K562 (cell line): Measurements from ENCODE around the gene SMAP2. TPM values are rescaled to one million over a fixed set of nuclear protein-coding genes. Genes with fewer than 3 reads are reported as not detected.

Experiments
- CHCHD3 ChIP-seq: fragments of 250-450 bp; sonication (Bioruptor Pico); IDR thresholded peaks from 2 replicates; pipeline ENCODE4 v2.1.2; 2022; ENCODE audit warnings: mild to moderate bottlenecking
- ETV1 ChIP-seq: fragments of 450-650 bp; conservative IDR thresholded peaks from 2 replicates; pipeline ENCODE4 v1.6.1; 2016; ENCODE audit warnings: missing genetic modification characterization, control low read depth, low read depth, missing compliant biosample characterization
- ETV6 ChIP-seq, 3 experiments: fragments of 150-350 bp in 1 of 3; sonication (generic) in 1 of 3; formaldehyde crosslinking in 1 of 3; IDR thresholded peaks; 2 replicates each; pipeline versions ENCODE4 v1.6.1 to v1.8.0; 2014 to 2022; ENCODE audit warnings: borderline replicate concordance in 2 of 3, low read depth in 2 of 3, antibody characterized with exemption in 1 of 3, low read length in 1 of 3, mild to moderate bottlenecking in 1 of 3, missing genetic modification reagents in 1 of 3
- GATAD2A ChIP-seq: fragments of 450-650 bp; IDR thresholded peaks from 2 replicates; pipeline ENCODE4 v1.6.1; 2017
- HMGXB4 ChIP-seq: sonication (generic); formaldehyde crosslinking; IDR thresholded peaks from 2 replicates; pipeline ENCODE4 v1.8.1; 2023; ENCODE audit warnings: mild to moderate bottlenecking, missing genetic modification reagents
- KLF13 ChIP-seq: fragments of 450-650 bp; IDR thresholded peaks from 2 replicates; pipeline ENCODE4 v1.6.1; 2016; ENCODE audit warnings: missing genetic modification characterization, low read depth, mild to moderate bottlenecking, missing compliant biosample characterization, moderate library complexity, borderline replicate concordance
- MAFK ChIP-seq: IDR thresholded peaks from 2 replicates; pipeline ENCODE4 v1.6.1; 2011; ENCODE audit warnings: low read length, improper control_type of control experiment
- NCOA2 ChIP-seq, 2 experiments: fragments of 450-650 bp; IDR thresholded peaks; 2 replicates each; pipeline ENCODE4 v1.6.1; 2018; ENCODE audit warnings: mild to moderate bottlenecking in 2 of 2, moderate library complexity in 1 of 2; ENCODE audit not compliant: partially characterized antibody in 2 of 2
- POLR2G ChIP-seq: fragments of 200-400 bp; formaldehyde crosslinking; IDR thresholded peaks from 2 replicates; pipeline ENCODE4 v1.6.1; 2017; ENCODE audit warnings: low read depth, mild to moderate bottlenecking, antibody characterized with exemption, low read length, moderate library complexity
- PURB ChIP-seq: sonication (generic); formaldehyde crosslinking; IDR thresholded peaks from 2 replicates; pipeline ENCODE4 v1.9.0; 2021; ENCODE audit warnings: low read depth, mild to moderate bottlenecking, missing genetic modification reagents
- RUNX1 ChIP-seq: sonication (generic); IDR thresholded peaks from 2 replicates; pipeline ENCODE4 v1.6.1; 2016; ENCODE audit warnings: antibody characterized with exemption, low read depth
- SMARCA4 ChIP-seq: fragments of 450-650 bp; IDR thresholded peaks from 2 replicates; pipeline ENCODE4 v1.6.1; 2016
- SMARCE1 ChIP-seq: fragments of 450-650 bp; IDR thresholded peaks from 2 replicates; pipeline ENCODE4 v1.7.1; 2016; ENCODE audit warnings: mild to moderate bottlenecking
- SNIP1 ChIP-seq: fragments of 450-650 bp; IDR thresholded peaks from 2 replicates; pipeline ENCODE4 v1.7.1; 2017; ENCODE audit warnings: low read depth, mild to moderate bottlenecking
- ZFPM2 ChIP-seq: fragments of 250-450 bp; sonication (Bioruptor Pico); IDR thresholded peaks from 2 replicates; pipeline ENCODE4 v1.5.1; 2022; ENCODE audit warnings: mild to moderate bottlenecking
- ZNF146 ChIP-seq: IDR thresholded peaks from one replicate; pipeline ENCODE4 v1.6.1; 2018; ENCODE audit warnings: missing compliant biosample characterization; ENCODE audit not compliant: unreplicated experiment
- ZNF77 ChIP-seq: fragments of 250-450 bp; sonication (Bioruptor Pico); IDR thresholded peaks from 2 replicates; pipeline ENCODE4 v1.5.0; 2020
- polyA plus RNA-seq, 8 experiments: library from polyadenylated mRNA; depleted of rRNA in 4 of 8; stranded (reverse) in 5 of 8; unstranded in 3 of 8; fragments of >200 nt; fragmentation: Nextera tagmentation in 2 of 8; fragmentation: Illumina TruSeq in 1 of 8; extraction: Ambion mirVana in 2 of 8; extraction: Trizol in 1 of 8; gene quantifications; 2 replicates each; pipeline versions ENCODE4 v1.2.1 to v1.2.3, GENCODE V29; 2011 to 2014; ENCODE audit warnings: inconsistent platforms in 1 of 8, missing spikeins in 1 of 8
- total RNA-seq, 7 experiments: library from RNA; depleted of rRNA in 6 of 7; stranded (reverse); fragments of >200 nt in 6 of 7; fragmentation: Illumina TruSeq in 2 of 7; extraction: Trizol in 2 of 7; gene quantifications; 2 replicates each; pipeline versions ENCODE4 v1.2.1 to v1.2.3, GENCODE V29; 2011 to 2021; ENCODE audit warnings: low replicate concordance in 1 of 7
- TF ChIP-seq, protein P1 (sequence below): fragments of 250-450 bp; sonication (Bioruptor Pico); IDR thresholded peaks from 2 replicates; pipeline ENCODE4 v1.5.0; 2022; ENCODE audit warnings: mild to moderate bottlenecking
- TF ChIP-seq, protein P2 (sequence below): IDR thresholded peaks from 2 replicates; pipeline ENCODE4 v1.6.1; 2011; ENCODE audit not compliant: insufficient read length; ENCODE audit errors: extremely low read depth

The SMAP2 gene
- total and polyA plus RNA-seq, 9 of the 15 experiments (the other 6 are each of a cell fraction or from before 2014, with no cell fraction given), result 38.7 to 212 (median 94.1) TPM

- TF ChIP-seq KLF13 (tag) (no peak), ETV6 (IDR thresholded peaks at IDR 0.05; ENCODE audit: borderline replicate concordance in 1 of 2, low read depth in 2 of 2, low read length in 1 of 2) (no peak), ETV6 (CRISPR knock-in tag; IDR thresholded peaks at IDR 0.05; ENCODE audit: borderline replicate concordance) (no peak), POLR2G (no peak), ZFPM2 (CRISPR knock-in tag) (no peak), ETV1 (0 out of 2 replicates have a peak, but pooled peaks have one; percentile 9), MAFK (no peak), CHCHD3 (CRISPR knock-in tag) (no peak), GATAD2A (no peak), SMARCE1 (peak; percentile 86; the same call in 1 of the 2 replicates), HMGXB4 (CRISPR knock-in tag) (no peak), ZNF146 (CRISPR knock-in tag) (no peak), SMARCA4 (peak; percentile 85), RUNX1 (no peak), PURB (CRISPR knock-in tag) (no peak), ZNF77 (no peak), SNIP1 (no peak), NCOA2 (IDR thresholded peaks at IDR 0.05; ENCODE audit: partially characterized antibody in 2 of 2) (no peak)
- TF ChIP-seq, protein P1, sequence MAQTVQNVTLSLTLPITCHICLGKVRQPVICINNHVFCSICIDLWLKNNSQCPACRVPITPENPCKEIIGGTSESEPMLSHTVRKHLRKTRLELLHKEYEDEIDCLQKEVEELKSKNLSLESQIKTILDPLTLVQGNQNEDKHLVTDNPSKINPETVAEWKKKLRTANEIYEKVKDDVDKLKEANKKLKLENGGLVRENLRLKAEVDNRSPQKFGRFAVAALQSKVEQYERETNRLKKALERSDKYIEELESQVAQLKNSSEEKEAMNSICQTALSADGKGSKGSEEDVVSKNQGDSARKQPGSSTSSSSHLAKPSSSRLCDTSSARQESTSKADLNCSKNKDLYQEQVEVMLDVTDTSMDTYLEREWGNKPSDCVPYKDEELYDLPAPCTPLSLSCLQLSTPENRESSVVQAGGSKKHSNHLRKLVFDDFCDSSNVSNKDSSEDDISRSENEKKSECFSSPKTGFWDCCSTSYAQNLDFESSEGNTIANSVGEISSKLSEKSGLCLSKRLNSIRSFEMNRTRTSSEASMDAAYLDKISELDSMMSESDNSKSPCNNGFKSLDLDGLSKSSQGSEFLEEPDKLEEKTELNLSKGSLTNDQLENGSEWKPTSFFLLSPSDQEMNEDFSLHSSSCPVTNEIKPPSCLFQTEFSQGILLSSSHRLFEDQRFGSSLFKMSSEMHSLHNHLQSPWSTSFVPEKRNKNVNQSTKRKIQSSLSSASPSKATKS (CRISPR knock-in tag), result no peak
- TF ChIP-seq, protein P2, sequence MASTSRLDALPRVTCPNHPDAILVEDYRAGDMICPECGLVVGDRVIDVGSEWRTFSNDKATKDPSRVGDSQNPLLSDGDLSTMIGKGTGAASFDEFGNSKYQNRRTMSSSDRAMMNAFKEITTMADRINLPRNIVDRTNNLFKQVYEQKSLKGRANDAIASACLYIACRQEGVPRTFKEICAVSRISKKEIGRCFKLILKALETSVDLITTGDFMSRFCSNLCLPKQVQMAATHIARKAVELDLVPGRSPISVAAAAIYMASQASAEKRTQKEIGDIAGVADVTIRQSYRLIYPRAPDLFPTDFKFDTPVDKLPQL, result no peak
These were observed 12.2 kb downstream of the SMAP2 start (continued) for GRCh38 chr1:40385437-40386358.
